KMS-11 (cell line): Measurements from ENCODE around the gene CD82.

Experiments
- H2AFZ ChIP-seq: fragments of 200-600 bp; sonication (generic); 2 replicates; pipeline ENCODE4 v1.6.1; 2016; ENCODE audit warnings: antibody characterized with exemption, mixed run types, low read depth
- H3K27ac ChIP-seq: fragments of 200-600 bp; sonication (generic); 2 replicates; pipeline ENCODE4 v1.6.1; 2016; ENCODE audit warnings: mild to moderate bottlenecking, mixed run types
- H3K27me3 ChIP-seq: fragments of 200-600 bp; sonication (generic); 2 replicates; pipeline ENCODE4 v1.6.1; 2017; ENCODE audit warnings: mild to moderate bottlenecking, low read depth, mixed run types, moderate library complexity; ENCODE audit not compliant: insufficient read depth
- H3K36me3 ChIP-seq: fragments of 200-600 bp; sonication (generic); 2 replicates; pipeline ENCODE4 v1.6.1; 2017; ENCODE audit warnings: mild to moderate bottlenecking, mixed run types; ENCODE audit not compliant: insufficient read depth
- H3K4me1 ChIP-seq: fragments of 200-600 bp; sonication (generic); 2 replicates; pipeline ENCODE4 v1.6.1; 2016; ENCODE audit warnings: mild to moderate bottlenecking, low read depth, mixed run types; ENCODE audit not compliant: poor library complexity, severe bottlenecking
- H3K4me2 ChIP-seq: fragments of 200-600 bp; sonication (generic); 2 replicates; pipeline ENCODE4 v1.7.0; 2016; ENCODE audit warnings: mild to moderate bottlenecking, mixed run types
- H3K4me3 ChIP-seq: fragments of 200-600 bp; sonication (generic); IDR thresholded peaks from 2 replicates; pipeline ENCODE4 v1.6.1; 2017; ENCODE audit warnings: low read depth, low read length, mixed read lengths; ENCODE audit not compliant: insufficient read depth
- H3K79me2 ChIP-seq: fragments of 200-600 bp; sonication (generic); 2 replicates; pipeline ENCODE4 v1.6.1; 2016; ENCODE audit warnings: low read depth, mixed run types; ENCODE audit not compliant: insufficient read depth
- H3K9ac ChIP-seq: fragments of 200-600 bp; sonication (generic); 2 replicates; pipeline ENCODE4 v1.6.1; 2016; ENCODE audit warnings: mild to moderate bottlenecking, mixed run types
- H4K20me1 ChIP-seq: fragments of 200-600 bp; sonication (generic); 2 replicates; pipeline ENCODE4 v1.6.1; 2016; ENCODE audit warnings: mild to moderate bottlenecking, mixed run types; ENCODE audit not compliant: insufficient read depth
- TF ChIP-seq, protein P1 (sequence below): fragments of 200-600 bp; sonication (generic); conservative IDR thresholded peaks from 2 replicates; pipeline ENCODE4 v1.6.1; 2017; ENCODE audit warnings: low read depth, mild to moderate bottlenecking, antibody characterized with exemption, low read length, moderate library complexity, mixed read lengths

The CD82 gene

DNA sequence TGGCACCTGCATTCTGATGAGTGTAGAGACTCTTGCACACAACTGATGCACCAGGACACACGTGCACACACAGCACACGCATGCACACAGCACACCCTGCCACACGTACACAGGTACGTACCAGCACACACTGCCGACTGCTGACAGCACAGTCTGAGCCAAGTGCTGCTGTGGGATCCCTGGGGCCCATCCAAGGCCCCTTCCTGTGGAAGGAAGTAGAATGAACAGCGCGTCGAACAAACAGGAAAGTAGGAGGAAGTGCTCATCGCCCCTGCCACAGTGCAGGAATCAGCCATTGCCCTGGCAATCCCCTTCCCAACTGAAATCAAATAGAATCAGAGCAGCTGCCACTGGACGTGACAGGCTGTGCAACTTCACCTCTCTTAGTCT, 57.9 kb downstream of the CD82 start:
- Histone ChIP-seq H2AFZ (no peak overlapping the region), H3K4me3 (no peak overlapping the region), H3K27ac (no peak overlapping the region), H3K36me3 (no peaks in the 10 kb centered on the region), H3K79me2 (no peaks in the 10 kb centered on the region), H4K20me1 (no peaks in the 10 kb centered on the region), H3K27me3 (no peaks in the 10 kb centered on the region), H3K4me2 (no peak overlapping the region), H3K9ac (no peak overlapping the region), H3K4me1 (no peaks in the 10 kb centered on the region)
- TF ChIP-seq, protein P1, sequence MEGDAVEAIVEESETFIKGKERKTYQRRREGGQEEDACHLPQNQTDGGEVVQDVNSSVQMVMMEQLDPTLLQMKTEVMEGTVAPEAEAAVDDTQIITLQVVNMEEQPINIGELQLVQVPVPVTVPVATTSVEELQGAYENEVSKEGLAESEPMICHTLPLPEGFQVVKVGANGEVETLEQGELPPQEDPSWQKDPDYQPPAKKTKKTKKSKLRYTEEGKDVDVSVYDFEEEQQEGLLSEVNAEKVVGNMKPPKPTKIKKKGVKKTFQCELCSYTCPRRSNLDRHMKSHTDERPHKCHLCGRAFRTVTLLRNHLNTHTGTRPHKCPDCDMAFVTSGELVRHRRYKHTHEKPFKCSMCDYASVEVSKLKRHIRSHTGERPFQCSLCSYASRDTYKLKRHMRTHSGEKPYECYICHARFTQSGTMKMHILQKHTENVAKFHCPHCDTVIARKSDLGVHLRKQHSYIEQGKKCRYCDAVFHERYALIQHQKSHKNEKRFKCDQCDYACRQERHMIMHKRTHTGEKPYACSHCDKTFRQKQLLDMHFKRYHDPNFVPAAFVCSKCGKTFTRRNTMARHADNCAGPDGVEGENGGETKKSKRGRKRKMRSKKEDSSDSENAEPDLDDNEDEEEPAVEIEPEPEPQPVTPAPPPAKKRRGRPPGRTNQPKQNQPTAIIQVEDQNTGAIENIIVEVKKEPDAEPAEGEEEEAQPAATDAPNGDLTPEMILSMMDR = no peak

DNA sequence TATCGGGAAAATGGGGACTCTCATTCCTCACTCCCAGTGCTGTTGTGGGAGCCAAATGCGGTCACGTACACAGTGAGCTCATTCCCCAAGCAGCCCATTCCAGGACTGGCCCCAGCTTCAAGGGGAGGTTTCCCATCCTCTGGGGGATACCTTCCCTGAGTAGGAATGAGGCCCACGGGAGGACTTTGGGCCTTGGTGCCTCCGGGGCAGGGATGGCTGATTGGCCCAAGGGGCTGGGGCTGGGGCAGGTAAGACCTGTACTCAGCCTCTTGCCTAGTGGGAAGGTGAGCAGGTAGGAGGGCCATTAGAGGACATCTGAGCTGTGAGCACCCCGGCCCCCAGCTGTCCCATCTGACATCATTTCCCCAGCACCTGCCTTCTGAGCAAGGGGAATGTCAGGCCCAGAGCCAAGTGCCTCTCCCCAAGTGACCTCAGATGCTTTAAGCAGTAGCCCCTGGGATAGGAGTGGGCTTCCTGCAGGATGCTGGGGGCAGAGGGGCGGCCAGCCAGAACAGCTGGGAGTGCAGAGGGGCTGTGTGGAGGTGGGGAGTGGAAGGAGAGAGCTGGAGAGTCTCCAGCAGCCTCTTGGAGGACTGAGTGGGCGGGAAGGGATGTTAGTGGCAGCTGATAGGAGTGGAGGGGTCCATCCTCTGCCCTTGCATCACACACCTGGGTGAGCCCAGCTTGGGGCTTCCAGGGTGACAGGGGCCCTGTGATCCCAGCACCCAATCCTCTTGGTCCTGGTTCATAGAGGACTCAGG, 58.4 kb downstream of the CD82 start:
- Histone ChIP-seq H3K4me1 (no peaks in the 10 kb centered on the region), H2AFZ (no peak overlapping the region), H3K36me3 (no peaks in the 10 kb centered on the region), H3K79me2 (no peaks in the 10 kb centered on the region), H3K9ac (no peak overlapping the region), H3K4me2 (no peak overlapping the region), H3K27ac (no peak overlapping the region), H3K4me3 (no peak overlapping the region), H3K27me3 (no peaks in the 10 kb centered on the region), H4K20me1 (no peaks in the 10 kb centered on the region)
- TF ChIP-seq, protein P1 = no peak

DNA sequence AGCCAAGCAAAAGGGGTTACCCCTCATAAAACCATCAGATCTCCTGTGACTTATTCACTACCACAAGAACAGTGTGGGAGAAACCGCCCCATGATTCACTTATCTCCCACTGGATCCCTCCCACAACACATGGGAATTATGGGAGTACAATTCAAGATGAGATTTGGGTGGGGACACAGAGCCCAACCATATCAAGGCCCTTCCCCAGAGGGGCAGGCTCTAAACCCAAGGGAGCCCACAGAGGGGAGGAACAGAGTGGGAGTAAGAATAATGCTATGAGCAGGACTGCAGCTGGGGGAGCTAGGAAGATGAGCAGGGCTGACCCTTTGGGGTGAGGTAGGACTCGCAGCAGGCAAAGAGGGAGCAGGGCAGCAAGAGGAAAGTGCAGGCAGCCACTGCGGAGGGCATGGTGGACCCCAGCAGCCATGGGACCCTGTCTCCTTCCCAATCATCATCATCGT, 59.3 kb downstream of the CD82 start:
- no peaks in the 10 kb centered on the region for H3K36me3 ChIP-seq
- no peak overlapping the region for H2AFZ ChIP-seq
- no peak overlapping the region for H3K9ac ChIP-seq
- no peaks in the 10 kb centered on the region for H3K4me1 ChIP-seq
- no peaks in the 10 kb centered on the region for H3K79me2 ChIP-seq
- TF ChIP-seq, protein P1 = no peak
- H3K4me2 ChIP-seq = no peak overlapping the region
- H3K4me3 ChIP-seq = no peak overlapping the region
- H3K27me3 ChIP-seq = no peaks in the 10 kb centered on the region
- H3K27ac ChIP-seq = no peak overlapping the region
- no peaks in the 10 kb centered on the region for H4K20me1 ChIP-seq

DNA sequence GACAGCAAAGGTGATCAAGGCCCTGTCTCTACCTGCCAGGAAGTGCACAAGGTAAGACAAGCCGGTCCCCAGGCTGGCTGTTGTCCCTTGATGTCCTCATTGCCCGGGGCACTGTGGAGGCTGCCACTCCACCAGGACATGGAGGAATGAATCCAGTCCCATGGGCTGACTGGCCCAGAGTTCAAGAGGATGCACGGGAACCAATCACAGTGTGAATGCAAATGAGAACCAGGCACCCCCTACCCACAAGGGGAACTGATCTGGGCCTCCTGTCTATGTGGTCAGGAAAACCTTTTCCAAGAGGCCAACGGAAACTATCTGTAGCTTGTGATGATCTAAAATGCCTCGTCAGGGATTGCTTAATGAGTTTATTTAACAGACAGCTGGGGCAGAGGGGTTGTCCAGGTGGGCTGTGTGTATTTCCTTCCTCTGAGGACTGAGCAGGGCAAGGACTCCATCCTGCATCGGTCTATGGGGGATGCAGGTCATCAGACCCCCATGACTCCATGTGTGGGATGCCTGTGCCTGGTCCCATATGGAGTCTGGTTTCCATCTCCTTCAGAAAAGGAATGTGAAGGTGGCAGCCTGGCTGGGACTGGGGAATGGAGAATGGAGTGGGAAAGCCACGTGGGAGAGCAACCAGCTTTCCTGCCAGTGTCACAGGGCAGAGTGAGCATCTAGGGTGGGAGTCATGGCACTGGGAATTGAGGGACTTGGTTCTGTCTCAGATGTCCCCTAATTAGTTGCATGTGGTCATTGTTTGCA, 60.5 kb downstream of the CD82 start:
- H3K9ac ChIP-seq = no peak overlapping the region
- no peak overlapping the region for H2AFZ ChIP-seq
- TF ChIP-seq, protein P1 = no peak
- no peak overlapping the region for H3K27ac ChIP-seq
- no peak overlapping the region for H3K4me2 ChIP-seq
- H3K36me3 ChIP-seq = no peaks in the 10 kb centered on the region
- no peaks in the 10 kb centered on the region for H3K27me3 ChIP-seq
- H3K4me3 ChIP-seq = no peak overlapping the region
- H3K79me2 ChIP-seq = no peaks in the 10 kb centered on the region
- no peaks in the 10 kb centered on the region for H4K20me1 ChIP-seq
- no peaks in the 10 kb centered on the region for H3K4me1 ChIP-seq
